ENCODE results near the gene CCDC89.
"Not testable (repeated sequence)": the region's sequence is repeated elsewhere in the genome, so short reads cannot be mapped to it uniquely, and the experiment has no call there.

The CCDC89 gene

GRCh38 chr11:85685125-85685819 lies 723 bp downstream of the CCDC89 start:
- no peak for DNase-seq

GRCh38 chr11:85682330-85683305 lies 3.4 kb downstream of the CCDC89 start:
- peak; percentile 58 for DNase-seq

GRCh38 chr11:85680897-85681296 lies 5.1 kb downstream of the CCDC89 start:
- no peak for DNase-seq

GRCh38 chr11:85679576-85679975 lies 6.4 kb downstream of the CCDC89 start:
- no peak for DNase-seq

GRCh38 chr11:85673393-85673792 lies 12.6 kb downstream of the CCDC89 start:
- DNase-seq, result peak; percentile 75

- peak; percentile 88 for DNase-seq
These were observed 13.7 kb downstream of the CCDC89 start for GRCh38 chr11:85672105-85672902.

- not testable (repeated sequence) for DNase-seq
These were observed 14.9 kb downstream of the CCDC89 start for GRCh38 chr11:85670949-85671663.

GRCh38 chr11:85668157-85668556 lies 17.8 kb downstream of the CCDC89 start:
- no peak for DNase-seq

- DNase-seq, result no peak
These were observed 19.3 kb downstream of the CCDC89 start for GRCh38 chr11:85666687-85667086.

GRCh38 chr11:85665733-85666132 lies 20.3 kb downstream of the CCDC89 start:
- DNase-seq, result no peak

GRCh38 chr11:85664615-85665481 lies 21.1 kb downstream of the CCDC89 start, which contains the start of gene CREBZF:
CREBZF (minus strand) TSS chr11:85665129; CDS start chr11:85664875, 254 bp downstream.
- peak; percentile 96 for DNase-seq

- DNase-seq, result peak; percentile 74
These were observed 22.0 kb downstream of the CCDC89 start for GRCh38 chr11:85663753-85664614.

GRCh38 chr11:85663080-85663752 lies 22.8 kb downstream of the CCDC89 start:
- no peak for DNase-seq

GRCh38 chr11:85661972-85662664 lies 23.9 kb downstream of the CCDC89 start:
- DNase-seq, result no peak

GRCh38 chr11:85658180-85658579 lies 27.8 kb downstream of the CCDC89 start:
- no peak for DNase-seq

GRCh38 chr11:85656777-85657176 lies 29.2 kb downstream of the CCDC89 start:
- DNase-seq, result no peak

GRCh38 chr11:85654343-85654742 lies 31.7 kb downstream of the CCDC89 start:
- DNase-seq, result not testable (repeated sequence)

GRCh38 chr11:85652786-85653447 lies 33.1 kb downstream of the CCDC89 start:
- no peak for DNase-seq

Data from fibroblast of skin of right biceps (primary cell).